ENCODE results near the gene PRDM15. TPM values are rescaled to one million over a fixed set of nuclear protein-coding genes. Genes with fewer than 3 reads are reported as not detected.
A peak's percentile ranks its signal among the peaks of the same experiment; 100 is the strongest.

The PRDM15 gene
- total RNA-seq, 1 experiment from 2014 or later = 8.0 TPM

GRCh38 chr21:41843584-41843983 is 35.6 kb downstream of the PRDM15 start:
- no peak for DNase-seq (ENCODE audit: low read depth)

DNA sequence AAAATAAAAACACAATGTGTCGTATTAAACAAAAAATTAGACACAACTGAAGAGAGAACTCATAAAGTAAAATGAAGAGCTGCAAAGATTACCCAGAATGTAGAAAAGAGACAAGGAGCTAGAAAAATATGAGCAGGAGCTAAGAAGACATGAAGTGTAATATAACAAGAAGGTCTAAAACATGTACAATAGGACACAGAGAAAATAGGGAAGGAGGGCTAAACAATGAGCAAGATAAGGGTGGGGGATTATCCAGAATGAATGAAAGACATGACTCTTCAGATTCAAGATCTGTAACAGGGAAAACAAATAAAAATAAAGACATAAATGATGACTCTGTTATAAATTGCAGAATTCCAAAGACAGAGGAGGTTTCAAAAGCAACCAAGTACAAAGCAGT is 38.3 kb downstream of the PRDM15 start:
- no peak for DNase-seq (ENCODE audit: low read depth)

GRCh38 chr21:41839387-41840000 is 39.6 kb downstream of the PRDM15 start:
- no peak for DNase-seq (ENCODE audit: low read depth)

DNA sequence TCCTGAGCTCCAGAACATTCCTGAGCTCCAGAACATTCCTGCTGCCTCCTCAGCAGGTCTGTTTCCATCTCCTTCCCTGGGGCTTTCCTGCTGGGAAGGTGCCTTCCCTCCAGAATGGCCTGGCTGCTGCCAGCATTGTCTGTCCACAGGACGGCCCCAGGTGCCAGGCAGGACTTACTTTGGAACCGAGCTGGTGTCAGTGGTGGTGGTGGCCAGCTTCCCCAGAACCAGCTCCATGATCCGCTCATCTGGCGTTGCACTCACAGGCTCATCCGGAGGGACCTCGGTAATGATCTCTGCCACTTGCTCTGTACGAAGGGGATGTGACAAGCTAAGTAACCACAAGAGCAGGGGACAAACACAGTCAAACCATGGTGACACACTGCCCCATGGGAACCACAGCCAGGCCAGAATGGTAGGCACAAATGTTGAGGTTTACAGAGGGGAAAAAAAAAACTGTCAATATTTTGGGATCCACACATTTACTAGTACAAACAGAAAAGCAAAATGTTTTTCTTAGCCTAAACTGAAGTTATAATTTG is 41.3 kb downstream of the PRDM15 start:
- DNase-seq (ENCODE audit: low read depth) = no peak

DNA sequence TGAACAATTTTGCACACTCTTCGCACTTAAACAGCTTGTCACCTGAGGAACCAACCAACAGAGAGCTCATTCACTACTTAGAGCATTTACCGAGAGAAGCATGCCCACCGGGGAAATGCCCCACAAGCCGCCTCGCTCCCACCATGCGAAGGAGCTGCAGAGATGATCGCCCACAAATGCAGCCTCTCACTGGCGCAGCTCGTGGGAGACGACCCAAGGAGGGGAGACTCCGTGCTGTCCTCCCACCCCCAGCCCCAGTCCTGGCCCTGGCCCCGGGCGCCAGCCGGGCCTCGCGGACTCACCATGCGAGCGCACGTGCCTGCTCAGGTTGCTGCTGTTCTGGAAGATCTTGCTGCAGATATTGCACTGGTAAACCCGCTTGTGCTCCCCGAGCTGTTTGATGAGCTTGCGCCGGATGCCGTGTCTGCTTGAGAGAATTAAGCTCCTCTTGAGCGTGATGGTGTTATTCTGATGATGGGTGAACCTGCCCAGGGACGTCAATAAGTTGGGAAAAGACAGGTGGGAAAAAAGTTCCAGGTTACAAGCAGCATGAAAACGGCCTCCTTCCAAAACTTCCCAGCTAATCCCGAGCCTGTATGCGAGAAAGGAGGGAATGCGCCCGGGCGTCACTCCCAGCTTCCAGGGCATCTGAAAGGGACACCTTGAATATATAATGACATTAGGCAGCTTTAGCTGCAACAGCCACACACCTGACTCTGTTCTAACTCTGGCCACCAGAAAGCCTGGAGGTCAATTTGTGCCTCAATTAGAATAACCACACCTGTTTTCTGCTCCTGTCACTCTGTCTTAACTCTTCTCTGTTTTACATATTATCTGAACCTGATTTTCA is 42.8 kb downstream of the PRDM15 start:
- no peak for DNase-seq (ENCODE audit: low read depth)

GRCh38 chr21:41835711-41836154 is 43.4 kb downstream of the PRDM15 start:
- no peak for DNase-seq (ENCODE audit: low read depth)

- DNase-seq (ENCODE audit: low read depth) = no peak
Observed at GRCh38 chr21:41834926-41835663, 44.0 kb downstream of the PRDM15 start.

GRCh38 chr21:41834252-41834925 is 44.8 kb downstream of the PRDM15 start:
- no peak for DNase-seq (ENCODE audit: low read depth)

DNA sequence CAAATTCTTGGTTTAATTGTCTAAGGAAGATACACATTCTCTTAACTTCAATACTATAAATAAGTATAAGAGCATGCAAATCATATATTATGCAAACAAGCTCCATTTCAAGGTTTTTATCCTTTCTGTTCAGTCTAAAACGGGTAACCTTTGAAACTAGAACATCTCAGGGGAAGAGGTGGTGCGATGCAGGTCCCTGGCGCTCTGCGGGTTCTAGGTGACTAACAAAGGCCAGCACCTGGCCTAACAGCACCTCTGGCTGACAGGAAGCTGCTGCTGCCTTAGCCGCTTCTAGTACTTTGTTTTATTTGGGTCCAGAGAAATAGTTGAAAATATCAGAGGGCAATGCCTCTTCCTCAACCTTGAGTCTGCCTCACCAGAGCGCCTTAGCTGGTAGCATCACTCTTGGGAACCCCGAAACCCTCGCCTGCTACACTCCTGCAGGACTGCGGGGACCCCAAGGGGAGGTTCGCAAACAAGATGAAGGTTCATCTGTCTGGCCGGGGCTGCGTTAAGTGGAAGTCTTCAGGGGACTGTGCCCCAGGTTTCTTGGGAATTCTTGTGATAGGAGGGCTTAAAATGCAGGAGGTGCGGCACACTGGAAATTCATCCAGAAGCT is 45.5 kb downstream of the PRDM15 start:
- no peak for DNase-seq (ENCODE audit: low read depth)

GRCh38 chr21:41832596-41833496 is 46.3 kb downstream of the PRDM15 start:
- no peak for DNase-seq (ENCODE audit: low read depth)

- no peak for DNase-seq (ENCODE audit: low read depth)
Observed at GRCh38 chr21:41831866-41832595, 47.1 kb downstream of the PRDM15 start.

GRCh38 chr21:41831453-41831831 is 47.7 kb downstream of the PRDM15 start:
- no peak for DNase-seq (ENCODE audit: low read depth)

DNA sequence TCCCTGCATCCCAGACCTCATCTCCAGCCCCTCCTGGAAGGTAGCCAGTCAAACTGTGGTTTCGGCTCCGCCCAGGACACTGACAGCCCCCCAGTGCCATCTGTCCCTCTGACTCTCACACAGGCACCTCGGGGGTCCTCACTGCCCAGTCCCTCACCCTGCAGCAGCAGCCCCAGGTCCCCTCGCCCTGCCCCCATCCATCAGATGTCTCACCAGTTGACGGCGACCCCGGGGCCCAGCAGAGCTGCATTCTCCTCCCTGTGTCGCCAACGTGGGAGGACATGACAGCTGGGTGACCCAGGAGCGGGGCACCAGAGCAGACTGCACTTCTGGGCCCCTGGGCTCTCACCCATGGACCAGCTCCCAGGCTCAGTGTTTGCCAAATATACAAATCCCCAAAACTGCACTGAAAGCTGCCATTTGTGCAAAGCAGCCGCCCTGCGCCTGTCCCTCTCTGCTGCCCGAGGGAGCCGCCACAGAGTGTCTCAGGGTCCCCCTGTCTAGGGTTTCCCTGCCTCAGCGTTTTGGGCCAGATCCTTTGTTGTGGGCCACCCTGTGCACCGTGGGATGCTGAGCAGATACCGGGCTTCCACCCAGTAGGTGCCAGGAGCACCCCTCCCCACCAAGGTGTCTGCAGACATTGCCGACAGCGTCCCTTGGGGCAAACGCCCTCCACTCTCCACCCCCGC is 48.2 kb downstream of the PRDM15 start:
- DNase-seq (ENCODE audit: low read depth) = no peak

DNA sequence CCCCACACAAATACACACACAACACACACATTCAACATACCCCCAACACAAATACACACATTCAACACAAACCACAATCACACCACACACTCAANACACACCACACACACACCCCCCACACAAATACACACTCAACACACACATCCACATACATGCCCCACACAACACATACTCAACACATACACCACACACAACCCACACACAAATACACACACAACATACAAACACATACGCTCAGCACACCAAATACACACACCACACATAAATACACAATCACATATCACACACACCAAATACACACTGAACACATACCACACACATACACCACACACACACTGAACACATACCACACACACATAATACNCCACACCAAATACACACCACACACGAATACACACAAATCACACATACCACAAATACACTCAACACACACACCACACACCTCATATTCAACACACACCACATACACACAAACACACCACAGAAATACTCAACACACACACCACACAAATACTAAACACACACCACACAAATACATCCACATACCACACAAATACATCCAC is 48.9 kb downstream of the PRDM15 start:
- no peak for DNase-seq (ENCODE audit: low read depth)

- DNase-seq (ENCODE audit: low read depth) = no peak
Observed at GRCh38 chr21:41828884-41829360, 50.2 kb downstream of the PRDM15 start.

DNA sequence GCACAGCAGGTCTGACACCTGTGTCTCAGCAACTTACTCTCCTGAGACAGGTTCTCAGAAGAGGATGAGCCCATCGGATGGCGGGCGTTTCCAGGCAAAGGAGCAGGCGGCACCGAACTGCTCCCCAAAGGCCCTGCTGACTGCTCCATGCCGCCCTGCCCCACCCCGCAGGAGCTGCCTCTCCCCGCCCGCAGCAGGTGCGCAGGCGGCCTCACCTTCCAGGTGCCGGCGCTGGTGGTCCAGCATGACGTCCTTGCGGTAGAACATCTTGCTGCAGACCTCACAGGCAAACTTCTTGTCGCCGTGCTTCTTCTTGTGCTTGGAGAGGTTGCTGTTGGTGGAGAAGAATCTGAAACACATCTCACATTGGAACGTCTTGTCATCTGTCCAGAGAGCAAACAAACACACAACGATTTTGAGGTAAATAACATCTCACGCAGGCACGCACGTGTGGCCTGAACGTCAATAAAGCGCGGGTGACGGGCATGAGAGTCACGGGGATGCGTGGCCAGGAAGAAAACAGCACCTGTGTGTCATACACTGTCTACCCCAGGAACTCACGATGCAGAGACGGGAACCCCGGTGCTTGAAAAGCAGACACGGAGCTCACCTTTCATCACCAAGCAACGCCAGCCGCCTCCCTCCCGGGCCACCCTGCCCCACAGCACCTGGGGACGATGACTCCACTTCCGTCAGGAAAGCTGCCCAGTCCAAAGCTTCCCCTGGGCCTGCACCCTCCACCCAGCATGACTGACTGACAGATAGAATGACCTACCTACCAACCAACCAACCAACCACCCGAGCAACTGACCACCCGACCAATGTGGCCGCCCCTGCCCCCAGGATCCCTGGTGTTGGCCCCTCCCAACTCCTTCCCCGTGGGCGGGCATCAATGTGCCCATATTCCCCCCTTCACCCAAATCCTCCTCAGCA is 50.9 kb downstream of the PRDM15 start:
- peak; percentile 23 for DNase-seq (ENCODE audit: low read depth)

- DNase-seq (ENCODE audit: low read depth) = no peak
Observed at GRCh38 chr21:41825881-41826280, 53.3 kb downstream of the PRDM15 start.

Measured in M059J (cell line).